ENCODE data around the gene SLC1A3.
"Not testable (repeated sequence)": the region's sequence is repeated elsewhere in the genome, so short reads cannot be mapped to it uniquely, and the experiment has no call there.

Gene SLC1A3

DNA sequence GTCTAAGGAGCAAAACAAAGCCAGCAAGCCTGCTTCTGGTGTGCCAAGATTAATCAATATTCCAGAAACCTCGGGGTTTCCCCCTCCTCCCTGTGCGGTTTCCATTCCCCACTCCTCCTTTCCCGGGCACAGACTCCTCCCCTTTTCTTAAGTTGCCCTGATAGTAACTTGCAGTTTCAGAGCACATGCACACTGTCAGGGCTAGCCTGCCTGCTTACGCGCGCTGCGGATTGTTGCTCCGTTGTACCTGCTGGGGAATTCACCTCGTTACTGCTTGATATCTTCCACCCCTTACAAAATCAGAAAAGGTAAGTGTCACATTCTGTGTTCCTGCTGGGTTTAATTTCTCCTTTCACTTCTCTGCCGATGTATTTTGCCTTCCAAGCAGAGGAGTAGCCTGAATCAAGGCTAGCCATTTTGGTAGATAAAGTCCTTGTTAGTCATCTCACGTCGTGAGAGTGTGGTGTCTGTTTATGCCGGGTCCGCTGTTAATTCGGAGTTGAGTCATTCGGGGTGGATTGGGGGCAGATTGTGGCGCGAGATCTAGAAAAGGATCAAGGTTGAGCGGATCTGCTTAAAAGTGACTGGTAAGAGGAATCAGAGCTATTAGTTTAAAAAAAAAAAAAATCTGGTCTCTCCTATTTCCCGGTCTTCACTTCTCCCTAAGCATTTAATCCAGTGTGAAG, at the start of gene SLC1A3:
Gene SLC1A3, plus strand, starts transcription at position 179 of the 686 bp plus-strand sequence. CDS start 1,818 bp downstream, outside the sequence.
- peak; percentile 21 for DNase-seq

DNA sequence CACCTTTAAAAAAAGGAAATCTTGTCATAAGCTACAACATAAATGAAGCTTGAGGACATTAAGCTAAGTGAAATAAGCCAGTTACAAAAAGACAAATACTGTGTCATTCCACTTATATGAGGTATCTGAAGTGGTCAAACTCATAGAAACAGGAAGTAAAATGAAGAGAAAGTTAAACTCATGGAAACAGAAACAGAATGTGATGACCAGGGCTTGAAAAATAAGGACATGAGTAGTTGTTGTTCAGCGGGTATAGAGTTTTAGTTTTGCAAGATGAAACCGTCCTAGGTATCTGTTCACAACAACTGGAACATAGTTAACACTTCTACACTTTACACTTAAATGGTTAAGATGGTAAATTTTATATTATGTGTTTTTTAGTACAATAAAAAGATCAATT, 47.8 kb upstream of the SLC1A3 start:
- DNase-seq = no peak

DNA sequence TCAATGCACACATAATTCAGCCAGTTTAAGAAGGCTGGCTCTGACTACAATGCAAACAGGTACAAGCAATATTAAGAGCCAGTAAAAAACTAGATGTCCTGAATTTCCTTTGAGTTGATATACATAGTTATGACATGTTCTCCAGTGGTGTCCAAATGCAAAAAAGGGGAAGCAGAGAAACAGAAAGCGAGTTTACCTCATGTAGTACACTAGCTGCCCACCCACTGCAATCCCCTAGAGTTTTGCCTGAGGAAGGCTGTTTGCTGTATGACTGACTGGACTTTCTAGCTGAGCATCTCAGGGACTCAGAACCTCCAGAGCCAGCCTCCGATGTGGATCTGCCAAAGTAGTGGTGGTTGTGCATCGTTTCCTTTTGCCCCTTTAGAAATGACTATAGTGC, 44.8 kb upstream of the SLC1A3 start:
- no peak for DNase-seq

DNA sequence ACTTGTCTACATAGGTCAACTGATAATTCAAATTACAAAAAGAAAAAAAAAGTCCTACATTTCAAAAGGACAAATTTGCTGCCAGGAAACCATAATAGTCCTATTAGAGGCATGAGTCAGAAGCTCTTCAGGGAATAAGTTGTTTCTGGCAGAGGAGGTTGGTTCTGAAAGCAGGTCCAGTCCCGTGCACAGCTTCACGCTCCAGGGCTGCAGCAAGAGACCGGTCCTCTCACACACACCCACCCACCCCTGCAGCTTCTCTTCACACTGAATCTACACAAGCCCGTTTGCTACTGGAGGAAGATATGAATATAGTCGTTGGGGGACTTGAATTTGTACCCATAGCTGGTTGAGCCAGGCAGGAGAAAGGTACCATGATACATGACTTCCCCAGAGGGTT, 36.9 kb upstream of the SLC1A3 start:
- no peak for DNase-seq

DNA sequence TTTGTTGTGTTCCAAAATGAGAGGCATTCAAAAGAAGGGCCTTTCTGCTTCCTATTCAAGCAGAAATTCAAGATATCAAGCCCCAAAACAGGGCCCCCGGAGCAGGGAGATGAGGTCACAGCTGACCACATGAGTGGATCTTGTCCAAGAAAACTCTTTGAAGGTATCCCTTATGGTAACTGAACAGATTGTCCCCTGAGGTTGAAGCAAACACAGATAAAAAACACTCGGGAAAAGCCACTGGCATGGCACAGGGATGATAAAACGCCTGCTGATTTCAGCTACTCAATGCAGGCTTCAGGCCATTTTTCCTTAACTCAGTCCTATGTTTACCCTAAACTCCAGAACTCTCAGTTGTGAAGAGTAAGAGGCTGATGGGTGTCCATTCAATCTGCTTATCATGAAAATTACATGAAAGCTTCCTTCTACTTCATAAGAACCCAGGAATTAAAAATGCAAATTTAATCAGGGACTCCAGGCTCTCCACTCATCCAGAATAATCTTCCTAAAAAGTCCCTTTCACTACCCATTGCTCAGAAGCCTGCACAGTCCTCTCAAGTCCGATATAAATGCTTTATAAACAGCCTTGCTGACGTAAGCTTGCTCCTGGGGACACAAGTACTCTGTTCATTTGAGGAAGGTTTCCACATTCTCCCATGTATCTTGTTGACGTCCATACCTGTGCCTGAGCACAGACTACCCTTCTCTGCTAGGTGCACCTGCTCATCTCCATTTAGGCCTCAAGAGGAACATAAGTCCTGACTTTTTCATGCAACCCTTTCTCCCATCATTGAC, 35.9 kb upstream of the SLC1A3 start:
- no peak for DNase-seq

DNA sequence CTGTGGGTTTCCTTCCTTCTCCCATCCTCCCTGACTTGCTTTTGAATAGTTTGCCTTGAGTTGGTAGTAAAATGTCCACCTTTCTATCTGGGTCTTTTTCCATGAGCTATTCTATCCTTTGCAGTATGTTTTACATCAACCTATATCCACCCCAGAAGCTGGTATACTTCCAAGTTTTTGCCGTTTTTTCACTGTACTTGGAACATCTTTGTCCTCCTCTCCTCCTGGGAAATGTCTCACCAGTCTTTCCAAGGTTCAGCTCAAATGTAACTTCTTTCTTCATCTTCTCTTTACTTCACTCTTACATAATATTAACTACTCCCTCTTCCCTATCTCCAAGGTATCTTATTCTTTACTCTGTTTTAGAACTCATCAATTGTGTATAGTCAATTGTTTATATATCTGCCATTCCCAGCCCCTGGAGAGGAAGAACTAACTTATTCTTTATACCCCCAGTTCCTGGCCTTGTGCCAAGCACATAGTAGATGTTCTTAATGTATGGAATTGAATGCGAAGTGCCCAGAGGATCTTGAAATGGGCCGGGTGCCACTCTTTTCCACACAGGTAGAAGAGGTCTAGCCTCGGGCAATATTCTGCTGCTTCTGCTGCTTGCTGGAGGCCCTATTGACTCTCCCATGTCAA, 34.9 kb upstream of the SLC1A3 start:
- DNase-seq = no peak

DNA sequence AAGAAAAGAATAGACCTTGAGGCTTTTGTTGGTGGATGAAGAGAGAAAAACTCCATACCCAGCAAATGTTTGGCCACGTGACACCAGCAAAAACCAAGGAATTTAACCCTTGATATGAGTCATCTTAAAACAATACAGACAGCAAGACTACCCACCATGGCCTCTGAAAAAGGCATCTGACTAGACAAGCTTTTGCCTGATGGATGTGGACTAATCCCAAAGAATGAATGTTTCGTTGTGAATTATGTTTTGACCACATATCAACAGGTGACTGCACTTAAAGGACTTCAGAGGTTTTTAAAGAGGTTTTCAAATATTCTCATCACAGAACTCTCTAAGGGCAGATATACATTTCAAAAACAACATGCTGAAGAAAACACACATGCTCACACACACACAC, 33.0 kb upstream of the SLC1A3 start:
- DNase-seq = no peak

DNA sequence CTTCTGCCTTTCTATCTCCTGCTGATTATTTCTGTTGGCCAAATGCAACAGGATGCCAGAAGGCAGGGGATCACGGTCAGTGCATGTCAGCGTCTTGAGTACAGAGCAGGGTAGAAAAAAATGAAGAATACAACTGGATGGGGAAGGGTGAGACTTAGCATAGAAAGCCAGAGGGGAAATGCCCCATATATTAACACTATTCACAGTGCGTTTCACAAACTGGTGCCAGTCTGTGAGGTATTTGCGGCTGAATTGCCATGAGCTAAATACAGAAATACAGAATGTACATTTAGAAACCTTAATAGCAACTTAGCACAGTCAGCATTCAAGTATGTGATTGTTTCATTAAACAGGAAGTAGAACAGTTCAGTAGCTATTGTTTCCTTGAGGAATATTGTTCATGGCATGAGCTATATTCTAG, 31.0 kb upstream of the SLC1A3 start:
- DNase-seq = no peak

DNA sequence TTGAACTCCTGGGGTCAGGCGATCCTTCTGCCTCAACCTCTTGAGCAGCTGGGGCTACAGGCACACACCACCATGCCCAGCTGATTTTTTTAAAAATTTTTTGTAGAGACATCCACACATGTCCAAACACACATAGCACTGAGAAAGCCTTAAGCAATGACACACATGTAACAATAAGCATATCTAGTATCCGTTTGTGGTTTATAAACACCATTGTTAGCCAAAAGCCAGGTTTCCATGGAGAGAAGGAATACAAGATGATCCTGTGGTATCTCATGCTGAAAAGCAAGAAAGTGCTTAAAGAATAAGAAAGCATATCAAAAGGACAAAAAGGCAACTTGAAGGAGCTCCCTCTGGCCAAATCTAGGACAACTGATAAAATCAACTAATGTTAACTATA, 29.7 kb upstream of the SLC1A3 start:
- no peak for DNase-seq

DNA sequence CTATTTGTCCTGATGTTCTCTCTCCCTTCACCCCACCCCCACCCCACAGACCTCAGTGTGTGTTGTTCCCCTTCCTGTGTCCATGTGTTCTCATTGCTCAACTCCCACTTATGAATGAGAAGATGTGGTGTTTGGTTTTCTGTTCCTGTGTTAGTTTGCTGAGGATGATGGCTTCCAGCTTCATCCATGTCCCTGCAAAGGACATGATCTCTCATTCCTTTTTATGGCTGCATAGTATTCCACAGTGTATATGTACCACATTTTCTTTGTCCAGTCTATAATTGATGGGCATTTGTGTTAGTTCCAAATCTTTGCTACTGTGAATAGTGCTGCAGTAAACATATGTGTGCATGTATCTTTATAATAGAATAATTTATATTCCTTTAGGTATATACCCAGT, 26.5 kb upstream of the SLC1A3 start:
- not testable (repeated sequence) for DNase-seq

DNA sequence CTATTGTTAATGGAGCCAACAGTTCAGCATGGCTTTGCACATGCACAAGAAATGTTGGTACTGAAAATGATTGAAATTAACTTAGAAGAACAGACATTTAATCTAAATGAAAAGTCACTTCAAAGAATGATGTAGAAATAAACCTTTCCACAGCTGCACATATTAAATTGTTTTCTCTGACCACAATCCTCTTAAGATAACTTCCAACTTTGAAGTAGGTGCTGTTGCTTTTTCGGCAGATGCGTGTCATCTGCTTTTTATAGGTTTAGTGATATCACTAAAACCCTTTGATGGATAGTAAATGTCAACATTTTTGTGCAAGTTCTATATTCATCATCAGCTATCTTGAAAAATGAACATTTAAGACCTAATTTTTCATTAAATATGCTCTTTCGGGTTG, 25.3 kb upstream of the SLC1A3 start:
- DNase-seq = no peak

DNA sequence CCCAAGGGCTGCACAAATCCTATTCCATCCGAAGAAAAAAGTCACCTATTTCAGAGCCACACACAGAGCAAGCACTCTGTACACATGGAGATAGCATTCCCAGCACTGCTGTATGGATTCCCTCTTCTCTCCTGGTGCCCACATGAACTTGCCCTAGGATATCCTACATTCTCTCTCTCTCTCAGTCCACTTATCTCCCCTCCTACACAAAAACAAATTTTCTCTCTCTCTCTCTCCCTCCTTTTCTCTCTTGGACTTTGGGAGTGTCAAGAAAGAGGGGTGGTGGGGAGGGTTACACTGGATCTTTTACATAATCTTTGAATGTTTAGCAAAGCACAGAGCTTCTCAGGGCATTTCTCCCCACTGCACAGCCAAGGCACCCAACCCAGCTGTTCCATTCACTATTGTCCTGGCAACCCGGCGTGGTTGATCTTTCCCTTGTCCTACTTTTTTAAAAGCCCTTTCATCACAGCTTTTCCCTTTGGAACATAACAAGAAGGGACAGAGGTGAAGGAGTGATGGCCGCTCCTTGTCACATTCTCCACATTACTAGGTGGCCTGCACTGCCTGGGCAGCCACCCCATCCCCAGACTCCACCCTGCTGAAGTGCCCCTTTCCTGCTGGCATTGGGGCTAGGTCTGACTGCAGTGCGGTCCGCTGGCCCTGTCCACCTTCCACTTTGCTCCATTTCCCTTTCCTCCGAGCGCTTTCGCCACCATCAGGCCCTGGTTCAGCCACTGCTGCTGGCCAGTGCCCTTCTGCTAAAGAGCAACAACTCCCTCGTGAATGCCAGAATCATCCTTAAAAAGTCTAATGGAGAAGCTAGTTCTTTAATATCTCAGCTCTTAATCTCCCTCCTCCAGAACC, 22.2 kb upstream of the SLC1A3 start:
- DNase-seq = no peak

DNA sequence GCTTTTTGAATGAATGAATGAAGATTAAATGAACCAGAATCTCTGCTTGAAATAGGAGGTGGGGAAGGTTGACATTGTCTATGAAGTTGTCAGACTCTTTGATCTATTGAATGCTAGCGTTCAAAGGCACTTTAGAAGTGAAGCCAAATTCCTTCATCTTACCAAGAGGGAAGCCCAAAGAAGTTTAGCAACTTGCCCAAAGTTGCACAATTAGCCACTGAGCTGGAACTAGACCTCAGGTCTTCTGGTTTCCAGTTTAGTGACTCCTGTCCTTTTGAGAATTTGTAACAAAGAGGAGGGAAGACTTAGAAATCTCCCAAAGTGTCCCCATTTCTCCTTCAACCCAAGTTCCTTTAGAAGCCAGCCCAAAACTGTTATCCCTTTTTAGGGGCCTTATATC, 20.7 kb upstream of the SLC1A3 start:
- no peak for DNase-seq

DNA sequence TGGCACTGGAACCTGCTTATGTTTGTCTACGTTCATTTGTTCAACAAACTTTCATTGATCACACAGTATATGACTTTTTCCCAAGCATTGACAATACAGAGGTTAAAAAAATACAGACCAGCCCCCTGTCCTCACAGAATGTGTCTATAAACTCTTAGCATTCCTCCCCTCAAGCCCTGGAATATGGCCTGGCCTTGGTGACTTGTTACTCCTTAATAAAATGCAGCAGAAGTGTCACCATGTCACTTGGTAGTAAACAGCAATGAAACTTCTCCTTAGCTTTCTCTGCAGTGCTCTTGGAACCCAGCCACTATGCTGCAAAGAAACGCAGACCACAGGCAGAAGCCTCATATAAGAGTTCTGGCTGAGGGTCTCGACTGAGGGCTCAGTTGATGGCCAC, 19.1 kb upstream of the SLC1A3 start:
- DNase-seq = no peak

DNA sequence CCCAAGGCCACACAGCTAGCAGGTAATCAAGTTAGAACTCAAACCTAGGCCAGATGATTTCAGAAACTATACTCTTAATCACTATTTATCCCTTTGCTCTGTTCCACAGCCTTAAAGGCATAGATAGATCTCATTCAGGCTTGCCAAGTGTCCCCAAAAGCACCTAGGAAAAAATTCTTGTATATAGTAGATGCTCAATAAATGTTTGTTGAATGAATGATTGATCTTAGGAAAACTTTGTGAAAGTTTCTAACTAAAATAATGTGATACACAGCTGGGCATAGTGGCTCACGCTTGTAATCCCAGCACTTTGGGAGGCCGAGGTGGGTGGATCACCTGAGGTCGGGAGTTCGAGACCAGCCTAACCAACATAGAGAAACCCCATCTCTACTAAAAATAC, 16.7 kb upstream of the SLC1A3 start:
- not testable (repeated sequence) for DNase-seq

DNA sequence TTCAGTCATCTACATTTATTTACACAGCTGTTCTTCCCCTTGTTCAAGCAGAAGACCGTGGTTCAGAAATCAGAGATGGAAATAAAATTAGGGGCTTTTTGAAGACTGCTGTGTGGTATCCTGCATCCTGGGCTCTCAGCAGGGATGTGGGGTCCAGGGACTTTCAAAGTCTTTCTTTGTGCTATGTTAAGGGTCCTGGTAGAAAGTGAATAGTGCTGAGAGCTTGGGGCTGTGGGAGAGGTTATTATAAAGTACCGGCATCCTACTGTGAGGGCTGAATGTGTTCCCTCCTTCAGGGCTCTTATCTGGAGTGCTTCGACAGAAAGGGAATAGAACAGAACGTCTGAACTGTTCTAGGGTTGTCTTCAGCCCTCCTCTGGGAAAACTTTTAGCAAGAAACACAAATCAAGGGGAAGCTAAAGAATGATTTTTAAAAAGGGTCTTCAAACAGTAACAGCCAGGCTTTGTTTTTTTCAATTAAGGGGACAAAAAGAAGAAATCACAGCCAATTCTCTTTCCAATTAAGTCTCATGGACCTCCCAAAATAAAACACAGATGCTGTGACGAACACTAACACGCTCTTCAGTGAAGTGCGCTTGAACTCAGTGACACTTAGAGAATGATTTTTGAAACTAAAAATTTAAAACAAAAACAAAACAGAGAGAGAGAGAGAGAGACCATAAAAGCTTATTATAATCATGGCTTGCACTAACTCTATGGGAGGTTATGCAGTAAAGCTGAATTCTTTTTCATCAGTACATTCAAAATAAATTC, 15.7 kb upstream of the SLC1A3 start:
- DNase-seq = no peak

DNA sequence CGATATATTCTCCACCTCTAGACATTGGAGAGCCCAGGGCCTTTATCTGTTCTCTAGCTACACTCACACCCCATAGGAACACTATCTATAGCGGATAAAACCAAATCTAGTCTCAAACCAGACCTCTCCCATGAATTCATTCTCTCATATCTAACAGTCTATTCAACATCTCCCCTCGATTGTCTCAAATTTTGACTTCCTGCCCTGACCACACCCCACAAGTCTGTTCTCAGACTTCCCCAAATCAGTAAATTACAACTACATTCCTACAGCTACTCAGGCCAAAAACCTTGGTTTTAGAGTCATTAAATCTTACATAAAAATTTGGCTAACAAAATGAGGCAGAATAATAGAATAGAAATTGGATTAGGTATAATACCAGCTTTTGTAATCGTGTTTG, 12.5 kb upstream of the SLC1A3 start:
- DNase-seq = no peak

DNA sequence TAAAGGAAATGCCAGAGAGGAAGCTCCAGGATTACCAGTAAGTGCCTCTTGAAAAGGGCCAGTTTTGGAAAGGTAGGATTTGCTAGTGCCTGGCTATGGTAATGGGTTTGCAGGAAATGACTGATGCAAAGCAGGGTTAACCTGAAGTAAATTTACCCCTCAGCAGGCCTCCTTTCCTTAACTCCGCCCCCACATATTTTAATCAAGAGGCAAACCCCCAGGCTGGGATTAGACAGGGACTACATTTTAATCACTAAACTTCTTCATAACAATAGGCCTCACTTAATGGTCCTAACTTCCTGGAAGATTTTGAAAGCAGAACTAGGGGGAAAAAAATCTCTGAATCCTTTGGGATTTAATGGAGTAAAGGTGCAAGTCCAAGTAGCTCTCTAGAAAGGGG, 10.2 kb upstream of the SLC1A3 start:
- no peak for DNase-seq

DNA sequence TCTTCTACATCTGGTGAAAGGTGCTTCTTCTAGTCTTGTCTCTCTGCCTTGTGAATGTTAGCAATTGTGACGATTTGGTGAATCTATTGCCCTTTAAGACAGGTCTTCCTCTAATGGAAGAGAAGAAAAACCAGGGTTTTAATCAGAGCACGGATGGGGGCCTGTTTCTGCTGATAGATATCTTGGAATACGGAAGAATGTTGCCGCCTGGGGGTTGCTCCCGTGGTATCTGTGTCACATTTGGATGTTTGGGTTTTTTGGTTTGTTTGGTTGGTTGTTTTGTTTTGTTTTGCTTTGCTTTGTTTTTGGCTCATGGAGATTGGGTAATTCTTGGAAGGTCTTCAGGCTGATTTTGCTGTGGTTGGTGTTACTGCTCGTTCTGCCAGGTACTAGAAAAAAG, 9.7 kb upstream of the SLC1A3 start:
- no peak for DNase-seq

DNA sequence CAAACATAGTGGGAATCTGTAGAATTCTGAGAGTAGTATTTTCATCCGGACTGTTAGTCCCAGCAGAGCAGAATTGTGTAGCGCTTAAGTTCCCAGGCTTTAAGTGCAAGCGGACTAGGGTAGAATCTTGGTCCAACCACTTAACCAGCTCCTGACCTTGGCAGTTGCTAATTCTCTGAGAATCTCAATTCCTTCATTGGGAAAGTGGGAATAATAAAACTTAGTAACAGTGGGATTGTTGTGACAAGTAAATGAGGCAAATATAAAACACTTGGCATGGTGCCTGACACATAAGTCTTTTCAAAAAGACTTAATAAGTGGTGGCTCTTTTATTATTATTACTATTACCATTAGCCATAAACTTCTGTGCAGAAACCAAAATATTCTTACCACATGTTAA, 8.4 kb upstream of the SLC1A3 start:
- no peak for DNase-seq

DNA sequence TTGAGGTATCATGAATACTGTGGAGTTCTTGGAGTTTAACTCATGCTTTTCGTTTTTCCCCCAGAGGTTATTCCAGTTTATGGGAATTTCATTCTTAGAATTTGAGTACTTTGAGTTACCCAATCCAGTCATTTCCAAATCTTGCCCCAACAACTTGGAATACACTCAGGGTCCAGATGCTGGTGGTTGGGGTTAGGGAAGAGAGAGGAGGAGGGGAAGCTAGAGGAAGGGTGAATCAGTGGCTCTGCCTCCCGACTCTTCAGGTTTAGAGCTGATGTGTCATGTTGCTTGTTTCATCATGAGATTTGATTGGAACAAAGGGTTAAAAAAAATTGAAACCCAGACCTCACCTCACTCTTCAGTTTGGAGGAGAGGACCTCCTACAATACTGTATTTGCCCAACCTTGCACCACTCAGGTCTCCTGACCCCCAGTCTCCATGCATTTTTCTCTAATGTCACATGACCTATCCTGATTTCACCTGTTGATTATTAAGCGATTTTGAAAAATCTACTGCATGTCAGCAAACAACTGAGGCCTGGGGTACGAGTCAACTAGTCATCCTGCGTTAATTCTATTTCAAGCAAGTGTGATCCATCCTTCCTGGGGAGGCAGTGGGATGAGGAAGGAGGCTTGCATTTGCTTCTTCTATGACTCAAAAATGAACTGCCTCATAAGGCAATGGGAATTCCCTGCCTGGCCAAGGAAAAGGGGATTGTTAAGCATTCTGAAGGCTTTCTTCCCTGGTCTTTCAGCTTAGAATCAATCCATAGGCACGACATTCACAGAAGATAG, 6.2 kb upstream of the SLC1A3 start:
- no peak for DNase-seq
